ENCODE results near the gene CARS2.
"Not testable (repeated sequence)": the region's sequence is repeated elsewhere in the genome, so short reads cannot be mapped to it uniquely, and the experiment has no call there.

Gene CARS2

DNA sequence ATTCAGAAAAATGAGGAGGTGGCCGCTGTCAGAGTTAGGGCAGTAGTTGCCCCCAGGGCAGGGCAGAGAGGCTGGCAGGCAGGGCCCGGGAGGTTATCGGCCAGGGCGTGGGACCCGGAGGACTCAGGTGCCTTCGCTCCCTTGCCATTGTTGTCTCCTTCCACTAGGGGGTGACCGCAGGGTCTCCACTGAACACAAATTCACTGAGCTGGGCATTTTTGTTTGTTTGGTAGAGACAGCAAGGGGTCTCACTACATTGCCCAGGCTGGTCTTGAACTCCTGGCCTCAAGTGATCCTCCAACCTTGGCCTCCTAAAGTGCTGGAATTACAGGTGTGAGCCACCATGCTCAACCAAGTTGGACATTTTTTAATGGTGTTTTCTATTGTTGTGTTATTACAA, 25.1 kb downstream of the CARS2 start:
- DNase-seq: no peak

DNA sequence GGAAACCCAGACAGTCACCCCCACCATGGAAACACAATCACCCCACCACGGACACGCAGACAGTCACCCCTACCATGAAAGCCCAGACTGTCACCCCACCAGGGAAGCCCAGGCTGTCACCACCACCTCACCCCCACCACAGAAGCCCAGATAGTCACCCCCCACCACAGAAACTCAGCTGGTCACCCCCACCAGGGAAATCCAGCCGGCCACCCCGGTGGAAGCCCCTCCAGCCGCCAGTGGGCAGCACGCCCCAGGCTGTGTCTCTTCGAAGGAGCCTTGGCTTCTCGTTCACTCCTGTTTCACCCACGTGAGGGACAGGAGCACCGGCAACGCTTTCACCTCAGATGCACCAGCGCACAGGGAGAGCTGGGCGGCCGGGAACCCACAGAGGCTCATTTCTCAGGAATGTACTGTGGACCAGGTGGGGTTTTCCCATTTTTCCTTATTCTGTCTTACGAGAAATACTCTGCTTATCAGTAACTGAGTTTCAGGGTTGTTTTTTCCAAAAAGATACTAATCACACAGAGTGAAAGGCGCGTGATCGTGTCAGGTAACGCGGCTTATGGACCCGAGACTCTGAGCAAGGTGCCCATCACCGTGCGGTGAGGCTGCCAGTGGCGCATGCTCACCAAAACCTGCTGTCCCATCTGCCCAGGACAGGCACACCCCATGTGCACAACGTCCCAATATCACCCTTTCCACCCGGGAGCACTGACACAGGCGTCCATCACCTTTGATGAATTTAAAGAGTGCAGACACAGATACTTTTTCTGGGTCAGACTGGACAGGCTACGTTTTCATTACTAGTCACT, 28.0 kb downstream of the CARS2 start:
- no peak for DNase-seq

DNA sequence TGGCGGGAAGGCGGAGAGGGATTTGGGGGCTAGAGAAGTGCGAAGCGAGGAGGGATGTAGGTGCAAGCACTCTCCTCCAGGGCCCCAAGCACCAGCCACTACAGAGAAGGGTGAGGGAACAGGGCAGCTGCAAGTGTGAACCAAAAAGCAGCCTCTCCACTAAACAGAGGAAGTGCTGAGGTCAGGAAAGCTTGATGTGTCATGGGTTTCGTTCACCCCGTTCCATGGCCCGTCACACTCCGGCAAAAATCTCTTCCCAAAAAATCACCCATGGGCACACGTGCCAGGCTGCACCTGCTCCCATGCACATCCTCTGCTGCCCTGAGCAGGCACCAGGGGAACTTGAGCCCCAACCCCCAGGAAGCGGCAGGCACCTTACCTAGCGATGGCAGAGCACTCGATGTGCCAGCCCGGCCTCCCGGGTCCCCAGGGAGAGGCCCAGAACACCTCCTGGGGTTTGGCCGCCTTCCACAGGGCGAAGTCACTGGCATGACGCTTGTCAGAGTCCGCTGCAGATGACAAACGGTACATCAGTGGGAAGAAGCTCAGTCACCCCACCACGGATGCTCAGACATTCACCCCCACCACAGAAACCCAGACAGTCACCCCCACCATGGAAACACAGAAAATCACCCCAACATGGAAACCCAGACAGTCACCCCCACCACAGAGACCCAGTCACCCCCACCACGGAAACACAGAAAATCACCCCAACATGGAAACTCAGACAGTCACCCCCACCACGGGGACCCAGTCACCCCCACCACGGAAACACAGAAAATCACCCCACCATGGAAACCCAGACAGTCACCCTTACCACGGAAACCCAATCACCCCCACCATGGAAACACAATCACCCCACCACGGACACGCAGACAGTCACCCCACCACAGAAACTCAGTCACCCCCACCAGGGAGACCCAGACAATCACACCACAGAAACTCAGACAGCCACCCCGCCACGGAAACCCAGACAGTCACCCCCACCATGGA, 29.0 kb downstream of the CARS2 start:
- no peak for DNase-seq

DNA sequence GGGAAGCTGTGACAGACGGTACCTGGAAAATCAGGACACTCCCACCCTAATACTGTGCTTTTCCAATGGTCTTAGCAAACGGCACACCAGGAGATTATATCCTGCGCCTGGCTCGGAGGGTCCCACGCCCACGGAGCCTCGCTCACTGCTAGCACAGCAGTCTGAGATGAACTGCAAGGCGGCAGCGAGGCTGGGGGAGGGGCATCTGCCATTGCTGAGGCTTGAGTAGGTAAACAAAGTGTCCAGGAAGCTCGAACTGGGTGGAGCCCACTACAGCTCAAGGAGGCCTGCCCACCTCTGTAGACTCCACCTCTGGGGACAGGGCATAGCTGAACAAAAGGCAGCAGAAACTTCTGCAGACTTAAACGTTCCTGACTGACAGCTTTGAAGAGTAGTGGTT, 36.1 kb downstream of the CARS2 start:
- DNase-seq: not testable (repeated sequence)

DNA sequence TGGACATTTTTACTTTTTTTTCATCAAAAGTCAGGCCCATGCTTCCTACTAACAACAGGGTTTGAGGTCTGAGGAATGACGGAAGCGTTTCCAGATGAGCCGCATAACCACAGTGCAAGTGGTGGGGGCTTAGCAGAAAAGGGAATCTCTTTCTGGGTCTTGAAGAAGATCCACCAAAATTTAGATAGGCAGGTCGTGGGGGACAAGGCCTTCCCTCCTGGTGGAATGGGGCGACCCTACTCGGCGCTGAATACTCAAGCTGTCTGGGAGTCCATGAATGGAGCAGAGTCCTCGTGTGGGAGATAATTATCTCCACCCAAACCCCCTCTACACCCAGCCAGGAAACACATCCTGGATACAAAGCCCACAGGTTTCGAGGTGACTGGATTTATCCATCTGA, 36.9 kb downstream of the CARS2 start:
- no peak for DNase-seq

DNA sequence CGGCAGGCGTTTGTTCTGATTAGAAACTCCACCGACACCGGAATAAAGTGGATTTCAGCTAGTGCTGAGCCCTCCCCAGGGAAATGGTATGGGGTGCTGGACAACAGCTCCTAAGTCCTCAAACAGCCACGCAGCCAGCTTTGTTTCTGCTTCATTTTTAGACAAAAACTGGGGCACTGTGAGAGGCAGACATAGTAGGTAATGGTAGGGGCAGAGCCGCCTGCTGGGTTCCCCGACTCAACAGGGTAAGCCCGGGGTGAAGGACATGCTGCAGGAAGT, 39.7 kb downstream of the CARS2 start:
- no peak for DNase-seq

DNA sequence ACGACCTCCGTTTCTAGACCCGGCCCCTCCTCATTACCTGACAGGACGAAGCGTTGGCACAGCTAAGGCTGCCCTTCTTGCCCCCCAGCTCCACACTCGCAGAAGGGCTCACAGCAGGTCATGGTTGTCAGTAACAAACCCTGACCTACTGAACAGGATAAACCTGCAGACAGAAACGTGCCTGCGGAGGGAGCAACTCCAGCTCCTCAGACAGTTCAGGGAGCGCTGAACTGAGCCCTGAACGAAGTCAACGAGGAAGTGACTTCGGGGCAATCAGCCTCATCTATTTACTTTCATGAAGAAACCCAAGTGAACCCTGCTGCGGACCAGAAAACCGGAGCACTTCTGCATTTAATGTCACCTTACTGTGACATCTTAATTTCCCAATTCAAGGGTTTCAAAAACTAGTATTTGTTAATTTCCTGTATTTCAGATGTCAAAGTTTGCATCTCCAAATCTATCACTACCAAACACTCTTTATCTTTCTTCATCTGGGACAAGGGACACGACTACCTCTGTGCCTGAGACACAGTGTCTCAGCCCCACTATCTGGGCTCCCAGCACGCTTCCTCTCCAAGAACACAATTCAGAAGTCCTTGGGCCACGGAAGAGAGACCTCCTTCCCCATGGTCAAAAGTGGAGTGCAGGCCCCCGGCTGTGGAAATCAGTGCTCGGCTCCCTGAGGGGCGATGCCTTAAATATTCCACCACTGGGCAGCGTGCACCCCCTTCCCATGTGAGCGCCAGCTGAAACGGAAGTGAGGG, 40.2 kb downstream of the CARS2 start:
- DNase-seq: no peak

DNA sequence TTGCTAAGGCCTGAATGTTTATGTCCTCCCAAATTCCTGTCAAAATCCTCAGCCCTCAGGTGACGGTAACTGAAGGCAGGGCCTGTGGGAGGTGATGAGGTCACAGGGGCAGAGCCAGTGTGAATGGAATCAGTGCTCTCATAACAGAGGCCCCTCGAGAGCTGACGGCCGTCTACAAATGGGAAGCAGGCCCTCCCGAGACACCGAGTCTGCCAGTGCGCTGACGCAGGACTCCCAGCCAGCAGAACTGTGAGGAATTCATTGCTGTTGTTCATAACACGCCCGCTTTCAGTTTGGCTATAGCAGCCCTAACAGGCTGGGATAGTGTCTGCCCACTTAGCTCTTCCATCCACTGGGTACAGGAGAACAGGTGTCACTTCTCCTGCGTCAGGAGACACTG, 41.2 kb downstream of the CARS2 start:
- no peak for DNase-seq

DNA sequence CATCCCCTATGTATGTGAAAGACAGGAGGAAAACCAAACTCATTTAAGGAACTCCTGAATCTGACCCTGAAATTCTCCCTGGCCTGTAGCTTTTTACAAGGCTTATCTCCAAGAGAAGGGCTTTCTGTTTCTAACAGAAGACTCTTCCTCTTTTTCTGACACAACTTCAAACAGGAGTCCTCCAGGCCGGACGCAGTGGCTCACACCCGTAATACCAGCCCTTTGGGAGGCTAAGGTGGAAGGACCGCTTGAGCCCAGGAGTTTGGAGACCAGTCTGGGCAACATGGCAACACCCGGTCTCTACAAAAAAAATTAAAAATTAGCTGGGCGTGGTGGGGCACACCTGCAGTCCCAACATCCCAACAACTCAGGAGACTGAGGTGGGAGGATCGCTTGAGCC, 41.9 kb downstream of the CARS2 start:
- no peak for DNase-seq

DNA sequence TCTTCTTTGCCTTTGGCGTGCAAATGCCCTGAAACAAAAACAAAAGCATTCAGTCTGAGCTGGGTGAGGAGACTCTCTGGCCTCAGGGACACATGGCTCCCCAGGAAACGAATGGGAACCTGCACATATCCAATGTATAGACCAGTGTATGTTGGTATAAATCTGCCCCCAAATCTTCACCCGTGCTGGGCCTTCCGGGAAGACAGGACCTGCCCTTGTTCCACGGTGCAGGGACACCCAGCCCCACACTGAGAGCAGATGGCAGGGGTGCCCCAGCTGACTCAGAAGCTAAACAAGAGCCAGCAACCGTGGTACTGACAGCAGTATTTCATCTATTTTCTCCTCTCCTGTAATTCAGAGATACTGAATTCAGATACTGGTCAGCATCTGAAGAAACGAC, 42.4 kb downstream of the CARS2 start:
- DNase-seq: no peak

DNA sequence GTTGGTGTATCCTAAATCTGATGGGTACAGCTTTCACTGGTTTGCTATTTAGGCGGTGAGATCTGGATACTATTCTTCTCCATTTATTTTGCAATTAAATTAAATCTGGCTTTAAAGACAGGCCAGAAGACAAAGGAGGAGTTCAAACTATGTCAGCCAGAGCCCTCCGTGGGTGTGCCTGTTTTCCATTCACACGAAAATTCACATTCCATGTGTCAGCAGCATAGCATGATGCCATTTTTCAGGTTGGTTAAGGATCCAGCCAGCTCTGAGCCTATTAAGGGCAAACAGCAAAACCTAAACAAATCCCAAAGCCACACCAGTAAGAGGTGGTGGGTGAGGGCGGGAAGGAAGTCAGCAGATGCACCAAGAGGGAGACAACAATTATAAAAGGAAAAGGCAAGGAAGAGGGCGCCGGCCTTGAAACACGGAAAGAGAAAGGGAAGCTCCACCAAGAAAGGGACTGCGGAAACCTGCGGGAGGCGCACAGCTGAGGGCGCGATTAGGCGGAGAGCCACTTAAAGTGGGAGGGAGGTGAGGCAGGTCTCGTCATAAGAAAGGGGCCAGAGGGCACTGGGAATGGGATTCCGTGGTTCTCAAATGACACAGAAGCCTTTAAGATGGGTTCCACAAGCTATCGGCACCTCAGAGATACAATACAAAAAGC, 43.0 kb downstream of the CARS2 start:
- DNase-seq: no peak

DNA sequence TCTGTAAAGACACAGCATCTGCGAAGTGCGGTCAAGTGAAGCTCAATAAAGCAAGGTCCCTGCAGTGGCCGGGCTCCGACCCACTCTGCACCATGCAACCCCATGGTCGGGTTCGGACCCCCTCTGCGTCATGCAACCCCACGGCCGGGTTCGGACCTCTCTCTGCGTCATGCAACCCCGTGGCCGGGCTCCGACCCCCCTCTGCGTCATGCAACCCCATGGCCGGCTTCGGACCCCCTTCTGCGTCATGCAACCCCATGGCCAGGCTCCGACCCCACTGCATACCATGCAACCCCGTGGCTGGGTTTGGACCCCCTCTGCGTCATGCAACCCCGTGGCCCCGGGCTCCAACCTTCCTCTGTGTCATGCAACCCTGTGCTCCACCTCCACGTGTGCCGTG, 43.8 kb downstream of the CARS2 start:
- no peak for DNase-seq

DNA sequence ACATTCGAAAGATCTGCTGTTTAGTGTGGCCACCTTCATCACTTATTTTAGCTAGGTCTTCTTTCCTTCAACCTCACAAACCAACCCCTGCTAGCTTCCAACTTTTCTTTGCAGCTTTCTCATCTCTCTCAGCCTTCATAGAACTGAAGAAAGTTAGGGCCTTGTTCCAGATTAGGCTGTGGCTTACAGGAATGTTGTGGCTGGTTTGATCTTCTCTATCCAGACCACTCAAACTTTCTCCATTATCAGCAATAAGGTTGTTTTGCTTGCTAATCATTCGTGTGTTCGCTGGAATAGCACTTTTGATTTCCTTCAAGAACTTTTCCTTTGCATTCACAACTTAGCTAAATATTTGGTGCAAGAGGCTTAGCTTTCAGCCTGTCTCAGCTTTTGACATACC, 44.7 kb downstream of the CARS2 start:
- no peak for DNase-seq

DNA sequence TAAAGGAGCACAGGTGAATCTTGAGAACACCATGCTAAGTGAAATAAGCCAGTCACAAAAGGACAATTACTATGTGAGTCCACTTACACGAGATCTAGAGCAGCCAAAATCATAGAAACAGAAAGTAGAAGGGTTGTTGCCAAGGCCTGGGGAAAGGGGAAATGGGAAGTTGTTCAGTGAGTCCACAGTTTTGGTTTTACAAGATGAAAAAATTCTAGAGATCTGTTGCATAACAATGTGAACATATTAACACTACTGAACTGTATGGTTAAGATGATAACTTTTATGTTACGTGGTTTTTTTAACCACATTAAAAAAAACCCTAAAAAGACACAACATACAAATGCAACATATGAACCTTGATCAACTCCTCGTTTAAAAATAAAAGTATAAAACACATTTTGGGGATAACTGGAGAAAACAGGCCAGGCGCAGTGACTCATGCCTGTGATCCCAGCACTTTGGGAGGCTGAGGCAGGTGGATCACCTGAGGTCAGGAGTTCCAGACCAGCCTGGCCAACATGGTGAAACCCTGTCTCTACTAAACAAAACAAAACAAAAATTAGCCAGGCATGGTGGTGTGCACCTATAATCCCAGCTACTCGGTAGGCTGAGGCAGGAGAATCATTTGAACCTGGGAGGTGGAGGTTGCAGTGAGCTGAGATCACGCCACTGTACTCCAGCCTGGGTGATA, 47.6 kb downstream of the CARS2 start:
- not testable (repeated sequence) for DNase-seq

DNA sequence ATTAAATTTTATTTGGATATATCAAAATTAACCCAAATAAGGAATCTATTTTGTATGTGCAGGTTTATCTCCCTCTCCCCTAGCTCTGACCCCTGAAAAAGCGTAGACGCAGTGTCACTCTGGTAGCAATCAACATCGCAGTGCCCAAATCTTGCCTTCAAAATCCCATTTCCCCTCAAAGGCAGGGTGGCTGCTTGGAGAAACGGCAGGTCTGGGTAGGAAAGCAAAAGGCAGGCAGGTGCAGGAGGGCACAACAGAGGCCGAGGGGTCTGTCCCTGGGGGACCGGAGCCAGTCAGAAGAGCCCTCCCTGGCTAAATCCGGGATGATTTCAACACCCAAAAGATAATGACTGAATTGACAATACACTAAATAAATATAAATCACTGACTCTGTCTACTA, 48.7 kb downstream of the CARS2 start:
- DNase-seq: no peak

DNA sequence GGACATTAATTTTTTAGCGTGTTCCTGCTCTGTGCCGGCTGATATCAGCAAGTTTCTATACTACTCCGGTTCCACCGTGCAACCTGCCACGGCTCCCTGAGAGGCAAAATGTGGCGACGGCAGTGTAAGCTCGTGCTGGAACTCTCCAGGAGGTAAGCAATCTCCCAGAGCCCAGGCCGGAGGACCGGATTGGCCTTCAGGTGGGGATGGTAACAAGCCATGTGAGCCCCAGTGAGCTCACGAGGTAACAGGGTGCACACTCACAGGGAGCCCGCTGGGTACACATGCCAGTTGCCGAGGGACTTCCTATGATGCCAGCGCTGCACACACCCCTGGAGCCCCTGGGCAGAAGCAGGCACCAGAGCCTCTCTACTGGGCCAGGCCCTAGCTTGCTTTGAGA, 52.1 kb downstream of the CARS2 start:
- DNase-seq: no peak

DNA sequence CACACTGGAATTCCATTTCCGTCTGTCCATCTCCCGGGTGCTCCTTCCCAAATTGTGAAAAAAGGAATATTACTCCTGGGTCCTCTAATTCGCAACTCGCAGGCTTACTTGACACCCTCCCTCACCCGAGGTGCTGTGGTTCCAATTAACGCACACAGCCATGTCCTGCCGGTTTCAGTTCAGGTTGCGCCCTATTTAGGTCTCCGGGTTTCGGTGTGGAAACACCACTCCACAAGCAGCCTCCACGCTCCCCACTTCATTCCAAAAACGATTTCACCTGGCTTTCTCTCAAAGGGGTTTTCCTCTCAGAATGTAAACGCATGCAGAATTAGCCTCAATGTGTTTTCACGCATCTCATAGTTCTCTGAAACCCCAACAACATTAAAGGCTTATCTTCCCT, 52.6 kb downstream of the CARS2 start:
- no peak for DNase-seq

DNA sequence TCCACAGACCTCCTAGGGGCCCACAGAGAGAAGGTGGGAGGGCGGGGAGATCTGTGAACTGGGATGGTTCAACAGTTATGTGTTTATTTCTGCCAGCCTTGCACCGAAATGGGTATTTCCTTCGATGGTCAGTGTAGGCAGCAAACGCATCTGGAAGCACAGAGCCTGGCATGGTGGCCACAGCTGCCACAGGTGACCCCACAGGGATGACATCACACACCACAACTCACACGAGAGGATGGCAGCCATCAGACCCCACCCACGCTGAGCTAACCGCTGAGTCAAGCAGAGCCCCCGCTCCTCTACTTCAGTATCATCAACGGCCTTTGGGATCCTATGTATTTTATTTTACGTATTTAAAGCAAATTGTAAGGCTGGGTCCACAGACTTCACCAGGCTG, 53.2 kb downstream of the CARS2 start:
- DNase-seq: no peak

DNA sequence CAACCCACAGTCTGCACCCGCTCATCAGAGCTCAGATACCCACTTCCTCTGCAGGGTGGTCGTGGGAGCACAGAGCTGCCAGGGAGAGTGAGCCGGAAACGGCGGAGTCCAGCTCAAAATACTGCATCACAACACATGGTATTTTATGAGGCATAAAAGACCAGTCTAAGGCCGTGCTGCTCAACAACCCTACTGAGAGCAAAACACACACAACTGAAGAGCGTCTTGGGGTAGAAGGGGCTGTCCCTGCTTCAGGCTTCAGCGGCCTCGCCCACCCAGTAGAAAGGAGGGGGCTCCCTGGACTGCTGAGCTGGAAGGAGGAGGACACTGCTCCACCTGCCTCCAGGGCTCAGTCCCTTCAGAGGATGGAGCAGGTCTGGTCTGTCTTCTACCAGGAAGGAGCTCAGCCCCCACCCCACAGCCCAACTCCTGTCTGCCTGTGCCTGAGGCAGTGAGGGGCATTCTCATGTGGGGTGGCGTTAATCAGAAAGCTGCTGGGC, 53.6 kb downstream of the CARS2 start:
- DNase-seq: no peak

DNA sequence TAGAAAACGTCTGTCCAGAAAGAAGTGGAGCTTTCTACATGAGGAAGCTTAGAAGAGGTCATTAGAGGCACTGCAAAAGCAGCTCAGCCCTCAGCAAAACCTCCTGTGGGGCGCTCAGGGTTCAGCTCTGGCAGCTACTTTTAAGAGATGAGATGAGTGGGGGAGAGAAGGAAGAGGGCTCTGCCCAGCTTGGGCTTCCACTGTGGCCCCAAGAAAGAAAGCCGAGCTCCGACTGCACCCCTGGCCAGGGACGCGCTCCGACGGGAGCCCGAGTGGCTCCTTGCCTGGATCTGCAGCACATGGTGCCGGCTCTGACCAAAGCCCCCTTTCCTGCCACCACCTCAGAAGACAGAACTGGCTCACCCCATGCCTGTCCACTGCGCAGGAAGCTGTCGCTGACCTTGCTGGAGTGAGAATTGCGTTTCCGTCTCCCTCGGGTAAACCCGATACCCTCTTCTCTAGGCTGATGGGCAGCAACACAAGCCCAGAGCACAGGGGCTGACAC, 54.1 kb downstream of the CARS2 start:
- DNase-seq: no peak

DNA sequence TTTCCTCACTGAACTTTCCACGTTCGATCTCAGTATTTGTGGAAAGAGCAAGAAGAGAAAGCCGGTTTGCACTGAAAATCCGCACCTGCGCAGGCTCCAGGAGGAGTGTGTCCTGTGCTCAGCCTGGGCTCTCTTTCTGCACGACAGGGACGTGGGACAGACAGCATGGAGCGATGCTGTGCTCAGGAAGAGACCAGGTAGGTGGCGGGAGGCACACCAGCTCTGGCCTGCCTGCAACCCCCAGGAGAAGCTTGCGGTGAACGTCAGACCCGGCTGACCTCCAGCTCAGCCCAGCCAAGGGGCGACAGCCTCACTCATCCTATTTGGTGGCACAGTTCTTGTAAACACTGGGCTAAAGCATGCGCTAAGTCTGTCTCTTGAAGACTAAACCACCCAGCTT, 54.6 kb downstream of the CARS2 start:
- no peak for DNase-seq

DNA sequence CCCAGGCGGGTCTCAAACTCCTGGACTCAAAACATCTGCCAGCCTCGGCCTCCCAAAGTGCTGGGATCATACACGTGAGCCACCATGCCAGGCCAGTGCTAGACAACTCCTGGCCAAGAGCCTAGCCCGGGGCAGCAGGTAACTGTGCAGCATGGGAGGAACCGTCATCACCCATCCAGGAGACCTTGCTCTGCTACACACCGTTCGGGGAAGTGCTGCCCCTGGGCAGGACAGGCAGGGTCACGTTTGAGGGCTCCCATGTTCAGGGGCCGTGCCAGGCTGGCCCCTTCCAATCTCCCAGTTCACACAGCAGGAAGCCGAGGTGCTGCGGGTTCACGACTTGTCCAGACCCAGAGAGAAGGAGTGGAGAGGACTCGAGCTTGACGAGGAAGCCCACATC, 55.5 kb downstream of the CARS2 start:
- no peak for DNase-seq

Data from SW 1271 (cell line).